HG02973 (cell line): ENCODE results near the gene ADM5.

ENCODE experiments used
- ATAC-seq: cut with Tn5 transposase; IDR thresholded peaks from one replicate; pipeline ENCODE4 v1.9.1; 2021; ENCODE audit warnings: moderate library complexity; ENCODE audit not compliant: unreplicated experiment

The ADM5 gene

GRCh38 chr19:49679771-49680413 is 9.5 kb upstream of the ADM5 start:
- no peak for ATAC-seq

GRCh38 chr19:49680421-49681351 is 8.7 kb upstream of the ADM5 start:
- ATAC-seq = no peak

GRCh38 chr19:49681830-49682229 is 7.6 kb upstream of the ADM5 start:
- ATAC-seq = no peak

- no peak for ATAC-seq
Measured at GRCh38 chr19:49682274-49682673, 7.1 kb upstream of the ADM5 start.

GRCh38 chr19:49683814-49684250 is 5.6 kb upstream of the ADM5 start:
- no peak for ATAC-seq

GRCh38 chr19:49684251-49684982 is 5.0 kb upstream of the ADM5 start:
- no peak for ATAC-seq

GRCh38 chr19:49684983-49685553 is 4.3 kb upstream of the ADM5 start:
- no peak for ATAC-seq

- ATAC-seq = no peak
Measured at GRCh38 chr19:49685845-49686332, 3.5 kb upstream of the ADM5 start.

- ATAC-seq = no peak
Measured at GRCh38 chr19:49686503-49687088, 2.8 kb upstream of the ADM5 start.

GRCh38 chr19:49687150-49687549 is 2.2 kb upstream of the ADM5 start:
- no peak for ATAC-seq

GRCh38 chr19:49687566-49688316 is 1.7 kb upstream of the ADM5 start:
- no peak for ATAC-seq

GRCh38 chr19:49688531-49689132 is 762 bp upstream of the ADM5 start:
- ATAC-seq = no peak

- no peak for ATAC-seq
Measured at GRCh38 chr19:49690079-49690655, 773 bp downstream of the ADM5 start.

GRCh38 chr19:49690656-49691242 is 1.4 kb downstream of the ADM5 start, which contains the start of gene CPT1C:
Gene CPT1C, plus strand, starts transcription at chr19:49691116. Its CDS starts 1,137 bp downstream, at chr19:49692253.
- ATAC-seq = no peak

GRCh38 chr19:49691243-49692146 is 2.1 kb downstream of the ADM5 start:
- ATAC-seq = no peak

GRCh38 chr19:49692147-49692506 is 2.7 kb downstream of the ADM5 start:
- ATAC-seq = no peak

- no peak for ATAC-seq
Measured at GRCh38 chr19:49696115-49696514, 6.7 kb downstream of the ADM5 start.

- no peak for ATAC-seq
Measured at GRCh38 chr19:49696865-49697264, 7.5 kb downstream of the ADM5 start.
